SK-N-SH (cell line): ENCODE data around the gene NEDD1. TPM values are rescaled to one million over a fixed set of nuclear protein-coding genes. Genes with fewer than 3 reads are reported as not detected.

ENCODE experiments used
- CTCF ChIA-PET: fragments of 300-600, 350-600 bp; formaldehyde crosslinking; extraction: SDS; loops from one replicate; lab custom pipeline; 2021; lab: Yijun Ruan, JAX
- POLR2A ChIA-PET: fragments of 350-600 bp; sonication (Branson Sonifier 250); formaldehyde crosslinking; extraction: SDS; loops from one replicate; lab custom pipeline; 2020; ENCODE audit warnings: antibody characterized with exemption, inconsistent platforms; lab: Yijun Ruan, JAX
- DNase-seq: peaks from one replicate; pipeline ENCODE4 v3.0.0; 2012
- H2AFZ ChIP-seq: fragments of 200-600 bp; sonication (generic); 2 replicates; pipeline ENCODE4 v1.8.1; 2016; ENCODE audit warnings: antibody characterized with exemption, mild to moderate bottlenecking, low read depth
- H3F3A ChIP-seq: fragments of 200-600 bp; sonication (generic); replicated peaks from 2 replicates; pipeline ENCODE3; 2016; ENCODE audit warnings: antibody characterized with exemption, mild to moderate bottlenecking; ENCODE audit not compliant: insufficient read depth
- H3K27ac ChIP-seq, 2 experiments: fragments of 200-500 bp in 1 of 2; fragments of 200-600 bp in 1 of 2; sonication (Bioruptor generic) in 1 of 2; sonication (generic), shearing (Covaris generic) in 1 of 2; 2 replicates each; pipeline versions ENCODE4 v1.5.1 to v1.6.1; 2014 to 2016; ENCODE audit warnings: low read depth in 2 of 2, inconsistent platforms in 1 of 2, low read length in 1 of 2, mild to moderate bottlenecking in 1 of 2, mixed read lengths in 1 of 2
- H3K27me3 ChIP-seq: fragments of 200-600 bp; sonication (generic), shearing (Covaris generic); 2 replicates; pipeline ENCODE4 v1.6.1; 2016; ENCODE audit warnings: mixed run types; ENCODE audit not compliant: insufficient read depth
- H3K36me3 ChIP-seq, 2 experiments: fragments of 200-500 bp in 1 of 2; fragments of 200-600 bp in 1 of 2; sonication (Bioruptor generic) in 1 of 2; sonication (generic) in 1 of 2; replicated peaks in 1 of 2; 2 replicates each; pipeline versions ENCODE3 to v1.5.1; 2014 to 2016; ENCODE audit warnings: low read length in 1 of 2, mild to moderate bottlenecking in 1 of 2; ENCODE audit not compliant: insufficient read depth in 2 of 2, control insufficient read depth in 1 of 2
- H3K4me1 ChIP-seq, 2 experiments: fragments of 200-500 bp in 1 of 2; fragments of 200-600 bp in 1 of 2; sonication (Bioruptor generic) in 1 of 2; sonication (generic), shearing (Covaris generic) in 1 of 2; 2 replicates each; pipeline versions ENCODE4 v1.5.1 to v1.6.1; 2014 to 2016; ENCODE audit warnings: low read depth in 1 of 2, low read length in 1 of 2, mixed run types in 1 of 2; ENCODE audit not compliant: insufficient read depth in 2 of 2, control insufficient read depth in 1 of 2
- H3K4me2 ChIP-seq: fragments of 200-600 bp; sonication (generic), shearing (Covaris generic); 2 replicates; pipeline ENCODE4 v1.6.1; 2017; ENCODE audit warnings: mixed run types
- H3K4me3 ChIP-seq, 2 experiments: fragments of 200-500 bp in 1 of 2; fragments of 200-600 bp in 1 of 2; sonication (Bioruptor generic) in 1 of 2; sonication (generic), shearing (Covaris generic) in 1 of 2; 2 replicates each; pipeline versions ENCODE4 v1.5.1 to v1.8.1; 2014 to 2016; ENCODE audit warnings: low read depth in 2 of 2, inconsistent platforms in 1 of 2, low read length in 1 of 2, mild to moderate bottlenecking in 1 of 2, mixed read lengths in 1 of 2, moderate library complexity in 1 of 2
- H3K79me2 ChIP-seq: fragments of 200-600 bp; sonication (generic); 2 replicates; pipeline ENCODE4 v1.8.1; 2017; ENCODE audit warnings: mild to moderate bottlenecking; ENCODE audit not compliant: insufficient read depth
- H3K9ac ChIP-seq: fragments of 200-600 bp; sonication (generic); 2 replicates; pipeline ENCODE4 v1.6.1; 2017; ENCODE audit warnings: mixed run types
- H3K9me2 ChIP-seq: fragments of 200-600 bp; sonication (generic); 2 replicates; pipeline ENCODE4 v1.6.1; 2017; ENCODE audit warnings: mixed run types
- H3K9me3 ChIP-seq: fragments of 200-600 bp; sonication (generic); 2 replicates; pipeline ENCODE4 v1.6.1; 2017; ENCODE audit warnings: mixed run types, mild to moderate bottlenecking, moderate library complexity
- H4K20me1 ChIP-seq: fragments of 200-600 bp; sonication (generic); 2 replicates; pipeline ENCODE4 v1.6.1; 2017; ENCODE audit warnings: mild to moderate bottlenecking, mixed run types; ENCODE audit not compliant: insufficient read depth
- ELF1 ChIP-seq: IDR thresholded peaks from 2 replicates; pipeline ENCODE4 v1.4.0; 2012
- EP300 ChIP-seq, 2 experiments: IDR thresholded peaks; 2 replicates each; pipeline versions ENCODE4 v1.4.0 to v1.6.1; 2012; ENCODE audit warnings: borderline replicate concordance in 1 of 2, low read depth in 1 of 2, low read length in 1 of 2
- EZH2phosphoT487 ChIP-seq: fragments of 200-600 bp; sonication (generic); IDR thresholded peaks from 2 replicates; pipeline ENCODE4 v1.6.1; 2017; ENCODE audit warnings: low read depth, mixed run types, mild to moderate bottlenecking, antibody characterized with exemption, moderate library complexity, borderline replicate concordance
- FOXM1 ChIP-seq: IDR thresholded peaks from 2 replicates; pipeline ENCODE4 v1.4.0; 2012; ENCODE audit warnings: low read depth, mild to moderate bottlenecking
- JUND ChIP-seq: IDR thresholded peaks from 2 replicates; pipeline ENCODE4 v1.4.0; 2012
- MEF2A ChIP-seq: IDR thresholded peaks from 2 replicates; pipeline ENCODE4 v1.4.0; 2012; ENCODE audit warnings: low read depth, borderline replicate concordance
- MXI1 ChIP-seq: IDR thresholded peaks from 2 replicates; pipeline ENCODE4 v1.6.1; 2012; ENCODE audit warnings: mild to moderate bottlenecking, low read depth, low read length, improper control_type of control experiment
- POLR2AphosphoS5 ChIP-seq: IDR thresholded peaks from 2 replicates; pipeline ENCODE4 v1.6.1; 2012; ENCODE audit warnings: low read depth, low read length
- RCOR1 ChIP-seq: fragments of 150-350 bp; IDR thresholded peaks from 2 replicates; pipeline ENCODE4 v1.6.1; 2017; ENCODE audit warnings: antibody characterized with exemption, low read length
- RFX5 ChIP-seq: IDR thresholded peaks from 2 replicates; pipeline ENCODE4 v1.6.1; 2012; ENCODE audit warnings: mild to moderate bottlenecking, improper control_type of control experiment, low read length
- SMC3 ChIP-seq: IDR thresholded peaks from 2 replicates; pipeline ENCODE4 v1.6.1; 2012; ENCODE audit warnings: low read depth, low read length, improper control_type of control experiment
- WGBS: methylation state at CpG from one replicate; pipeline ENCODE4 v1.1.6; 2017; ENCODE audit warnings: low lambda C conversion rate; 5-methylcytosine and 5-hydroxymethylcytosine counted together
- polyA plus RNA-seq, 3 experiments: library from polyadenylated mRNA; depleted of rRNA; stranded (reverse); fragments of >200 nt; gene quantifications; 2 replicates each; pipeline ENCODE4 v1.2.3, GENCODE V29; 2012
- TF ChIP-seq, protein P1 (sequence below): IDR thresholded peaks from 2 replicates; pipeline ENCODE4 v1.4.0; 2012; ENCODE audit warnings: low read depth, borderline replicate concordance
- TF ChIP-seq, protein P2 (sequence below): IDR thresholded peaks from 2 replicates; pipeline ENCODE4 v1.4.0; 2012; ENCODE audit warnings: low read depth
- TF ChIP-seq, protein P3 (sequence below): IDR thresholded peaks from 2 replicates; pipeline ENCODE4 v1.6.1; 2012; ENCODE audit warnings: mild to moderate bottlenecking, low read depth, low read length, moderate library complexity

The NEDD1 gene
- polyA plus RNA-seq, 1 of the 3 experiments (the other 2 are of a cell fraction): 6.0 TPM

DNA sequence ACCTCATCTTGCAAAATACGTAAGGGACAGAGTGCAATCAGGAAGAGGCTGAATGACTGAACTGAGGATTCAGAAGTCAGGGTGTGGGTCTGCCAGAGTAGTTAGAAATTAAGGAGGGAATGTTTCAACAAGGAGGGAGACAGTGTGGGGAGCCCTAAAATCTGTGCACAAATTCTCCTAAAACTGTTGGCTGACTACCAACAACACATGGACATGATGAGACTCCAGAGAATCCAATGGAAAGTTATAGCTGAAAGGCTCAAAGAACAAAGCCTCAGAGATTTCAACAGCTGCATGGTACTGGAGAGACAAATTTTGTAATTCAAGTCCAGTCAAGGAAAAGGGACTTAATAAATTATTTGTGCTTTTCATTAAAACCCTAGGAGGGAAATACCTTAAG, 36.1 kb upstream of the NEDD1 start (continued):
- no peak for TF ChIP-seq SMC3
- TF ChIP-seq, all 33 proteins: peak for 0

DNA sequence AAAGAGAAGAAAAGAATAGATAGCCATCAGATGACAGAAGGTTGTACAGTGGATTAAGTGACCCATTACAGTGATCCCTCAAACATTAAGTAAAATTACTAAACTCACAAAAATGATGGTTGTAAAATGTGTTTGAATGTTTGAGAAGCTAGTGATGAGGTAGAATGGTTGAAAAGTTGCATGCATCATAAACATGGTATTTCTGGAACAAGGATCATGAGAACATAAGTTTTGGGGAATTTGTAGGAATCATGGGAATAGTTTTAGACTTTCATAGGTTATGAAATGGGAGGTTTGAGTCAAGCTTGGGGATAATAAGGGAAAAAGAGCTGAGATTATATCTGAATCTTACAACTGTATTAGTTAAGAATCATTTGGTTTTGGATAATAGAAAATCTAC, 34.1 kb upstream of the NEDD1 start:
- POLR2A ChIA-PET: no interaction called here
- no peaks in the 10 kb centered on the region for H3F3A ChIP-seq
- no peaks in the 10 kb centered on the region for H3K4me1 ChIP-seq
- CTCF ChIA-PET: no interaction called here
- H3K27me3 ChIP-seq: no peaks in the 10 kb centered on the region
- TF ChIP-seq RFX5 (no peak), SMC3 (no peak), EP300 (IDR thresholded peaks at IDR 0.05; ENCODE audit: borderline replicate concordance in 1 of 2, low read depth in 1 of 2, low read length in 1 of 2) (no peak), JUND (no peak)
- TF ChIP-seq, protein P1, sequence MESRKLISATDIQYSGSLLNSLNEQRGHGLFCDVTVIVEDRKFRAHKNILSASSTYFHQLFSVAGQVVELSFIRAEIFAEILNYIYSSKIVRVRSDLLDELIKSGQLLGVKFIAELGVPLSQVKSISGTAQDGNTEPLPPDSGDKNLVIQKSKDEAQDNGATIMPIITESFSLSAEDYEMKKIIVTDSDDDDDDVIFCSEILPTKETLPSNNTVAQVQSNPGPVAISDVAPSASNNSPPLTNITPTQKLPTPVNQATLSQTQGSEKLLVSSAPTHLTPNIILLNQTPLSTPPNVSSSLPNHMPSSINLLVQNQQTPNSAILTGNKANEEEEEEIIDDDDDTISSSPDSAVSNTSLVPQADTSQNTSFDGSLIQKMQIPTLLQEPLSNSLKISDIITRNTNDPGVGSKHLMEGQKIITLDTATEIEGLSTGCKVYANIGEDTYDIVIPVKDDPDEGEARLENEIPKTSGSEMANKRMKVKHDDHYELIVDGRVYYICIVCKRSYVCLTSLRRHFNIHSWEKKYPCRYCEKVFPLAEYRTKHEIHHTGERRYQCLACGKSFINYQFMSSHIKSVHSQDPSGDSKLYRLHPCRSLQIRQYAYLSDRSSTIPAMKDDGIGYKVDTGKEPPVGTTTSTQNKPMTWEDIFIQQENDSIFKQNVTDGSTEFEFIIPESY: no peak
- no peaks in the 10 kb centered on the region for H3K79me2 ChIP-seq
- no peaks in the 10 kb centered on the region for H3K9me3 ChIP-seq
- no peaks in the 10 kb centered on the region for H4K20me1 ChIP-seq
- no peaks in the 10 kb centered on the region for H3K9me2 ChIP-seq
- no peak overlapping the region for H2AFZ ChIP-seq
- H3K27ac ChIP-seq: no peak overlapping the region
- H3K9ac ChIP-seq: no peak overlapping the region
- H3K4me3 ChIP-seq: no peak overlapping the region
- H3K36me3 ChIP-seq: no peaks in the 10 kb centered on the region
- DNase-seq: no peak
- H3K4me2 ChIP-seq: no peak overlapping the region

DNA sequence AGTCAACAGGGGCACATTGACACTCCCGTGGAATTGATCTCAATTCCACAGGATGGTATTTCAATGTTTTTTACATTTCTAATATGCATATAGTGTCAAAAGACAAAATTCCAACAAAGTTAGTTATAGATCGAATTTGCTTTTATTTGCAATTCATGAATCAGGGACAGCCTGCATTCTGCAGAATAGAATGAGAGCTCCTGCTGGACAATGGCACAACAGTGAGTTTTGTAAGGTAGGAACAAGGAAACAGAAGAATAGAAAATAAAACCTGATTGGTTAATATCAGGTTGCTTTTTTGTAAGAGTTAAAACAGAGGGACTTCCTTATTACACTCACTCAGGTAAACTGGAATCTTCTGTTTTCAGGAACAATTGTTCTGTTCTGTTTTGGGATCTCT, 32.8 kb upstream of the NEDD1 start:
- H2AFZ ChIP-seq: no peak overlapping the region

DNA sequence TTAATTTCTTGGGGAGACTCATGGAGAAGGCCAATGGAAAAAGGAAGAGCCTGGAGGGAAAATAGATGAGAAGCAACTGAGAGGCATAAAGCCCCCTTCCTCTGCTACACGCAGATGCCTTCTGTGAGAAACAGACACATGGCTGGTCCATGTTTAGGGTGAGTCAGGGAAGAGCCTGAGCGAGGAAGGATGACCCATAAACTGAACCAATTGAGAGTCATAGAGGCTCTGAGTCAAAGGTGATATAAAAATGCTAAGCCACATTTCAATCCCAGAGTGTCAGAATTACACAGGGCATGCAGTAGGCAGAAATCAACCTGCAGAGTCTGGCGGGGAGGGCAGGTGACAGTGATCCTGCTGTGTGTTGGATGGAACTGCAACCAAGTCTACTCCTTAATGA, 30.1 kb upstream of the NEDD1 start:
- Histone ChIP-seq H2AFZ (no peak overlapping the region; the same call in 1 of the 2 replicates), H4K20me1 (no peaks in the 10 kb centered on the region), H3K9me3 (no peaks in the 10 kb centered on the region), H3F3A (no peaks in the 10 kb centered on the region), H3K9ac (no peak overlapping the region), H3K27ac (no peak overlapping the region), H3K4me1 (peaks cover 0 to 4% of the 10 kb centered on the region in 2 experiments; a peak in 1 of 4 replicates), H3K9me2 (no peaks in the 10 kb centered on the region), H3K79me2 (no peaks in the 10 kb centered on the region), H3K27me3 (no peaks in the 10 kb centered on the region), H3K4me3 (no peak overlapping the region), H3K36me3 (no peaks in the 10 kb centered on the region), H3K4me2 (no peak overlapping the region)
- ChIA-PET CTCF (no interaction called here), POLR2A (no interaction called here)
- DNase-seq: no peak
- 48% methylated on average over 3 of the region's 3 CpGs for WGBS
- TF ChIP-seq EZH2phosphoT487: no peak
- TF ChIP-seq MEF2A: no peak
- TF ChIP-seq, protein P2, sequence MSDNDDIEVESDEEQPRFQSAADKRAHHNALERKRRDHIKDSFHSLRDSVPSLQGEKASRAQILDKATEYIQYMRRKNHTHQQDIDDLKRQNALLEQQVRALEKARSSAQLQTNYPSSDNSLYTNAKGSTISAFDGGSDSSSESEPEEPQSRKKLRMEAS: no peak
- TF ChIP-seq, protein P3, sequence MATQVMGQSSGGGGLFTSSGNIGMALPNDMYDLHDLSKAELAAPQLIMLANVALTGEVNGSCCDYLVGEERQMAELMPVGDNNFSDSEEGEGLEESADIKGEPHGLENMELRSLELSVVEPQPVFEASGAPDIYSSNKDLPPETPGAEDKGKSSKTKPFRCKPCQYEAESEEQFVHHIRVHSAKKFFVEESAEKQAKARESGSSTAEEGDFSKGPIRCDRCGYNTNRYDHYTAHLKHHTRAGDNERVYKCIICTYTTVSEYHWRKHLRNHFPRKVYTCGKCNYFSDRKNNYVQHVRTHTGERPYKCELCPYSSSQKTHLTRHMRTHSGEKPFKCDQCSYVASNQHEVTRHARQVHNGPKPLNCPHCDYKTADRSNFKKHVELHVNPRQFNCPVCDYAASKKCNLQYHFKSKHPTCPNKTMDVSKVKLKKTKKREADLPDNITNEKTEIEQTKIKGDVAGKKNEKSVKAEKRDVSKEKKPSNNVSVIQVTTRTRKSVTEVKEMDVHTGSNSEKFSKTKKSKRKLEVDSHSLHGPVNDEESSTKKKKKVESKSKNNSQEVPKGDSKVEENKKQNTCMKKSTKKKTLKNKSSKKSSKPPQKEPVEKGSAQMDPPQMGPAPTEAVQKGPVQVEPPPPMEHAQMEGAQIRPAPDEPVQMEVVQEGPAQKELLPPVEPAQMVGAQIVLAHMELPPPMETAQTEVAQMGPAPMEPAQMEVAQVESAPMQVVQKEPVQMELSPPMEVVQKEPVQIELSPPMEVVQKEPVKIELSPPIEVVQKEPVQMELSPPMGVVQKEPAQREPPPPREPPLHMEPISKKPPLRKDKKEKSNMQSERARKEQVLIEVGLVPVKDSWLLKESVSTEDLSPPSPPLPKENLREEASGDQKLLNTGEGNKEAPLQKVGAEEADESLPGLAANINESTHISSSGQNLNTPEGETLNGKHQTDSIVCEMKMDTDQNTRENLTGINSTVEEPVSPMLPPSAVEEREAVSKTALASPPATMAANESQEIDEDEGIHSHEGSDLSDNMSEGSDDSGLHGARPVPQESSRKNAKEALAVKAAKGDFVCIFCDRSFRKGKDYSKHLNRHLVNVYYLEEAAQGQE: no peak
- no peak for TF ChIP-seq MXI1
- TF ChIP-seq RCOR1: no peak

More for the DNA sequence above, 32.8 kb upstream of the NEDD1 start:
- no peak overlapping the region for H3K9ac ChIP-seq
- no peaks in the 10 kb centered on the region for H3K9me2 ChIP-seq
- H4K20me1 ChIP-seq: no peaks in the 10 kb centered on the region
- H3K4me2 ChIP-seq: no peak overlapping the region
- CTCF ChIA-PET: no interaction called here
- H3K27ac ChIP-seq: no peak overlapping the region
- H3K79me2 ChIP-seq: no peaks in the 10 kb centered on the region
- H3K36me3 ChIP-seq: no peaks in the 10 kb centered on the region
- DNase-seq: no peak
- POLR2A ChIA-PET: no interaction called here
- 66% methylated on average over 2 of the region's 2 CpGs for WGBS
- no peak overlapping the region for H3K4me3 ChIP-seq
- no peaks in the 10 kb centered on the region for H3K9me3 ChIP-seq
- TF ChIP-seq ELF1: no peak
- no peak for TF ChIP-seq FOXM1
- no peak for TF ChIP-seq POLR2AphosphoS5
- no peak for TF ChIP-seq EP300 (IDR thresholded peaks at IDR 0.05; ENCODE audit: borderline replicate concordance in 1 of 2, low read depth in 1 of 2, low read length in 1 of 2)
- H3F3A ChIP-seq: no peaks in the 10 kb centered on the region
- peaks cover 0 to 4% of the 10 kb centered on the region in 2 experiments; a peak in 1 of 4 replicates for H3K4me1 ChIP-seq
- H3K27me3 ChIP-seq: no peaks in the 10 kb centered on the region
